Measurements from ENCODE around the gene FHIT.

DNA sequence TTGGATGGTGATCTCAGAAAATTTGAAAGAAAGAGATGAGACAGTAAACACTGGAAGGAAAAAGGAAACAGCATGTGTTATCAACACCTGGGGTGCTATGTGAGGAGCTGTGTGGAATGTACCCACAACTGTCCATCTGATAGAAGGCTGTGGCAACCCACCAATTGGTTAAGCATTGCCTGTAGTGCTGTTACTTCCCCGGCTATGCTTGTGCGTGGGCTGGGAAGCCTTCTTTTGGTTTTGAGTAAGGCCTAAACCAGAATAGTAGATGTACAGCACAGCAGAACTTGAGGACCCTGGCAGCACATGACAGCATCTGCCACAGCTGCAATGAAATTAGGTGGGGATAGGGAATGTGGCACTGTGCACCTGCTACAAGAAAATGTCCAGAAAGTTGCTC, 184.5 kb downstream of the FHIT start:
- TF ChIP-seq POLR2A (IDR thresholded peaks at IDR 0.05) = no peak
- TF ChIP-seq, protein P1, sequence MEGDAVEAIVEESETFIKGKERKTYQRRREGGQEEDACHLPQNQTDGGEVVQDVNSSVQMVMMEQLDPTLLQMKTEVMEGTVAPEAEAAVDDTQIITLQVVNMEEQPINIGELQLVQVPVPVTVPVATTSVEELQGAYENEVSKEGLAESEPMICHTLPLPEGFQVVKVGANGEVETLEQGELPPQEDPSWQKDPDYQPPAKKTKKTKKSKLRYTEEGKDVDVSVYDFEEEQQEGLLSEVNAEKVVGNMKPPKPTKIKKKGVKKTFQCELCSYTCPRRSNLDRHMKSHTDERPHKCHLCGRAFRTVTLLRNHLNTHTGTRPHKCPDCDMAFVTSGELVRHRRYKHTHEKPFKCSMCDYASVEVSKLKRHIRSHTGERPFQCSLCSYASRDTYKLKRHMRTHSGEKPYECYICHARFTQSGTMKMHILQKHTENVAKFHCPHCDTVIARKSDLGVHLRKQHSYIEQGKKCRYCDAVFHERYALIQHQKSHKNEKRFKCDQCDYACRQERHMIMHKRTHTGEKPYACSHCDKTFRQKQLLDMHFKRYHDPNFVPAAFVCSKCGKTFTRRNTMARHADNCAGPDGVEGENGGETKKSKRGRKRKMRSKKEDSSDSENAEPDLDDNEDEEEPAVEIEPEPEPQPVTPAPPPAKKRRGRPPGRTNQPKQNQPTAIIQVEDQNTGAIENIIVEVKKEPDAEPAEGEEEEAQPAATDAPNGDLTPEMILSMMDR (IDR thresholded peaks at IDR 0.05 in 4 of 5, conservative IDR thresholded peaks at IDR 0.05 in 1 of 5) = no peak
